HUES64 (cell line): ENCODE data around the gene ARMC9.
A peak's percentile ranks its signal among the peaks of the same experiment; 100 is the strongest.

ENCODE experiments used
- H3K27ac ChIP-seq: 2 replicates; pipeline ENCODE4 v1.7.0; 2013; ENCODE audit warnings: low read depth, low read length, inconsistent platforms
- H3K27me3 ChIP-seq: 2 replicates; pipeline ENCODE4 v1.6.1; 2013; ENCODE audit warnings: mild to moderate bottlenecking, low read length; ENCODE audit not compliant: insufficient read depth
- H3K36me3 ChIP-seq: 2 replicates; pipeline ENCODE4 v1.6.1; 2013; ENCODE audit warnings: mild to moderate bottlenecking, low read length; ENCODE audit not compliant: insufficient read depth
- H3K4me1 ChIP-seq: 2 replicates; pipeline ENCODE4 v1.6.1; 2013; ENCODE audit warnings: mild to moderate bottlenecking, low read length, moderate library complexity; ENCODE audit not compliant: insufficient read depth
- H3K4me3 ChIP-seq: 2 replicates; pipeline ENCODE4 v1.5.1; 2013; ENCODE audit warnings: mild to moderate bottlenecking, low read length, moderate library complexity
- H3K9ac ChIP-seq: 2 replicates; pipeline ENCODE4 v1.6.1; 2013; ENCODE audit warnings: mild to moderate bottlenecking, low read depth, low read length
- H3K9me3 ChIP-seq: 2 replicates; pipeline ENCODE4 v1.6.1; 2013; ENCODE audit warnings: low read depth, low read length; ENCODE audit not compliant: insufficient read depth
- WGBS: fragments of 150-250, 120-280 bp; methylation state at CpG from one replicate; pipeline ENCODE4 v1.1.7; 2013; ENCODE audit warnings: missing lambda C conversion rate; 5-methylcytosine and 5-hydroxymethylcytosine counted together

The ARMC9 gene

GRCh38 chr2:231359948-231360347 is 161.5 kb downstream of the ARMC9 start:
- H3K9me3 ChIP-seq: no peaks in the 10 kb centered on the region
- WGBS: 91% methylated on average over 11 of the region's 11 CpGs
- H3K27ac ChIP-seq: 0 out of 2 replicates have a peak overlapping the region, but pooled peaks have one; percentile 4
- peaks cover 17% of the 10 kb centered on the region for H3K4me1 ChIP-seq
- no peaks in the 10 kb centered on the region for H3K36me3 ChIP-seq
- H3K27me3 ChIP-seq: no peaks in the 10 kb centered on the region
- no peak overlapping the region for H3K4me3 ChIP-seq
- no peak overlapping the region for H3K9ac ChIP-seq

- WGBS: 89% methylated on average over 11 of the region's 11 CpGs
- no peaks in the 10 kb centered on the region for H3K27me3 ChIP-seq
- no peaks in the 10 kb centered on the region for H3K36me3 ChIP-seq
- no peak overlapping the region for H3K9ac ChIP-seq
- no peak overlapping the region for H3K4me3 ChIP-seq
- 0 out of 2 replicates have a peak overlapping the region, but pooled peaks have one; percentile 4 for H3K27ac ChIP-seq
- H3K9me3 ChIP-seq: no peaks in the 10 kb centered on the region
- H3K4me1 ChIP-seq: peaks cover 22% of the 10 kb centered on the region
Observed at GRCh38 chr2:231360401-231360800, 162.0 kb downstream of the ARMC9 start.

GRCh38 chr2:231360881-231361371 is 162.5 kb downstream of the ARMC9 start:
- no peak overlapping the region for H3K9ac ChIP-seq
- no peaks in the 10 kb centered on the region for H3K36me3 ChIP-seq
- H3K4me1 ChIP-seq: peaks cover 20% of the 10 kb centered on the region
- no peak overlapping the region for H3K27ac ChIP-seq
- H3K9me3 ChIP-seq: no peaks in the 10 kb centered on the region
- H3K27me3 ChIP-seq: no peaks in the 10 kb centered on the region
- 96% methylated on average over 13 of the region's 13 CpGs for WGBS
- no peak overlapping the region for H3K4me3 ChIP-seq

- H3K27ac ChIP-seq: no peak overlapping the region
- peaks cover 12% of the 10 kb centered on the region for H3K4me1 ChIP-seq
- no peak overlapping the region for H3K9ac ChIP-seq
- no peak overlapping the region for H3K4me3 ChIP-seq
- WGBS: 86% methylated on average over 12 of the region's 12 CpGs
- no peaks in the 10 kb centered on the region for H3K9me3 ChIP-seq
- H3K36me3 ChIP-seq: no peaks in the 10 kb centered on the region
- H3K27me3 ChIP-seq: no peaks in the 10 kb centered on the region
Observed at GRCh38 chr2:231361701-231362554, 163.5 kb downstream of the ARMC9 start.

- no peaks in the 10 kb centered on the region for H3K36me3 ChIP-seq
- no peak overlapping the region for H3K27ac ChIP-seq
- peaks cover 12% of the 10 kb centered on the region for H3K4me1 ChIP-seq
- H3K27me3 ChIP-seq: no peaks in the 10 kb centered on the region
- H3K9ac ChIP-seq: no peak overlapping the region
- H3K4me3 ChIP-seq: no peak overlapping the region
- no peaks in the 10 kb centered on the region for H3K9me3 ChIP-seq
- 96% methylated on average over 7 of the region's 9 CpGs for WGBS
Observed at GRCh38 chr2:231362555-231363184, 164.2 kb downstream of the ARMC9 start.

GRCh38 chr2:231364061-231364460 is 165.6 kb downstream of the ARMC9 start:
- WGBS: 91% methylated on average over 5 of the region's 5 CpGs
- no peak overlapping the region for H3K9ac ChIP-seq

GRCh38 chr2:231364961-231365810 is 166.8 kb downstream of the ARMC9 start:
- Histone ChIP-seq H3K9ac (peak overlapping the region; percentile 32; the same call in 1 of the 2 replicates), H3K27me3 (no peaks in the 10 kb centered on the region), H3K9me3 (no peaks in the 10 kb centered on the region), H3K4me1 (peaks cover 20% of the 10 kb centered on the region), H3K27ac (peak overlapping the region; percentile 34), H3K36me3 (no peaks in the 10 kb centered on the region), H3K4me3 (no peak overlapping the region)
- 80% methylated on average over 22 of the region's 22 CpGs for WGBS

More at GRCh38 chr2:231364061-231364460, 165.6 kb downstream of the ARMC9 start:
- Histone ChIP-seq H3K27me3 (no peaks in the 10 kb centered on the region), H3K36me3 (no peaks in the 10 kb centered on the region), H3K27ac (no peak overlapping the region), H3K9me3 (no peaks in the 10 kb centered on the region), H3K4me3 (no peak overlapping the region), H3K4me1 (peaks cover 12% of the 10 kb centered on the region)

- Histone ChIP-seq H3K4me1 (peaks cover 26% of the 10 kb centered on the region), H3K9ac (no peak overlapping the region)
Observed at GRCh38 chr2:231367178-231367577, 168.7 kb downstream of the ARMC9 start.

GRCh38 chr2:231369580-231370428 is 171.4 kb downstream of the ARMC9 start:
- Histone ChIP-seq H3K9me3 (no peaks in the 10 kb centered on the region), H3K4me3 (0 out of 2 replicates have a peak overlapping the region, but pooled peaks have one; percentile 14), H3K27ac (peak overlapping the region; percentile 91), H3K27me3 (no peaks in the 10 kb centered on the region), H3K36me3 (no peaks in the 10 kb centered on the region), H3K9ac (peak overlapping the region; percentile 41), H3K4me1 (peaks cover 27% of the 10 kb centered on the region)
- 73% methylated on average over 23 of the region's 23 CpGs for WGBS

More at GRCh38 chr2:231367178-231367577, 168.7 kb downstream of the ARMC9 start:
- H3K36me3 ChIP-seq: no peaks in the 10 kb centered on the region
- H3K27ac ChIP-seq: no peak overlapping the region
- H3K4me3 ChIP-seq: no peak overlapping the region
- H3K27me3 ChIP-seq: no peaks in the 10 kb centered on the region
- 94% methylated on average over 8 of the region's 8 CpGs for WGBS
- H3K9me3 ChIP-seq: no peaks in the 10 kb centered on the region

GRCh38 chr2:231370429-231370748 is 172.0 kb downstream of the ARMC9 start:
- no peaks in the 10 kb centered on the region for H3K36me3 ChIP-seq
- 0 out of 2 replicates have a peak overlapping the region, but pooled peaks have one; percentile 14 for H3K4me3 ChIP-seq
- no peaks in the 10 kb centered on the region for H3K9me3 ChIP-seq
- H3K27me3 ChIP-seq: no peaks in the 10 kb centered on the region
- peaks cover 27% of the 10 kb centered on the region for H3K4me1 ChIP-seq
- peak overlapping the region; percentile 91 for H3K27ac ChIP-seq
- H3K9ac ChIP-seq: peak overlapping the region; percentile 41
- 17% methylated on average over 6 of the region's 6 CpGs for WGBS
